ENCODE data around the gene TTC39B. TPM values are rescaled to one million over a fixed set of nuclear protein-coding genes. Genes with fewer than 3 reads are reported as not detected.
"Not testable (repeated sequence)": the region's sequence is repeated elsewhere in the genome, so short reads cannot be mapped to it uniquely, and the experiment has no call there.

The TTC39B gene
- total RNA-seq, 1 donor from 2014 or later: 7.0 TPM

- H3K36me3 Mint-ChIP-seq (ENCODE audit: low read depth, unreplicated experiment); H3K9me3 ChIP-seq (ENCODE audit: insufficient read depth, low read depth, low read length); H3K27me3 ChIP-seq (ENCODE audit: insufficient read depth, low read length); H3K79me2 ChIP-seq (ENCODE audit: insufficient read depth, low read length); H2AFZ ChIP-seq (ENCODE audit: low read depth, low read length); FAIRE-seq; H3K27ac ChIP-seq (ENCODE audit: low read depth, low read length); H3K4me2 ChIP-seq (ENCODE audit: low read length); H3K27me3 Mint-ChIP-seq (ENCODE audit: low read depth, unreplicated experiment); H3K4me1 Mint-ChIP-seq (ENCODE audit: low read depth, unreplicated experiment); DNase-seq (ENCODE audit: low read depth); H3K9me3 Mint-ChIP-seq (ENCODE audit: unreplicated experiment); H3K9ac ChIP-seq (ENCODE audit: low read length); H3K27ac Mint-ChIP-seq (ENCODE audit: unreplicated experiment); H3K4me3 ChIP-seq (ENCODE audit: insufficient read depth, low read depth, low read length); H4K20me1 ChIP-seq (ENCODE audit: insufficient read depth, low read length); H3K36me3 ChIP-seq (ENCODE audit: insufficient read depth, low read length); H3K4me1 ChIP-seq (ENCODE audit: insufficient read depth, low read length); H3K4me3 Mint-ChIP-seq (ENCODE audit: unreplicated experiment): not testable (repeated sequence)
Observed at GRCh38 chr9:15319661-15320060, 12.6 kb upstream of the TTC39B start.

DNA sequence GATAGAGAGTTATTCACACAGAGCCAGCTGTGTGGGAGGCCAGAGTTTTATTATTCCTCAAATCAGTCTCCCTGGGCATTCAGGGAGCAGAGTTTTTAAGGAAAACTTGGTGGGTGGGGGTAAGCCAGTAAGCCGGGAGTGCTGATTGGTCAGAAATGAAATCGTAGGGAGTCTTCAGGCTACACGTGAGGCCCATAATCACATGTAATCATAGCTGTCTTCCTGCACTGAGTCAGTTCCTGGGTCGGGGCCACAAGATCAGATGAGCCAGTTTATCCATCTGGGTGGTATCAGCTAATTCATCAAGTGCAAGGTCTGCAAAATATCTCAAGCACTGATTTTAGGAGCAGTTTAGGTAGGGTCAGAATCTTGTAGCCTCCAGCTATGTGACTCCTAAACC lies 10.8 kb upstream of the TTC39B start:
- H3K9ac ChIP-seq (ENCODE audit: low read length): no peak overlapping the region
- peaks cover 5% of the 10 kb centered on the region for H3K9me3 Mint-ChIP-seq (ENCODE audit: unreplicated experiment)
- H3K4me1 Mint-ChIP-seq (ENCODE audit: low read depth, unreplicated experiment): peaks cover 6% of the 10 kb centered on the region
- H3K27ac Mint-ChIP-seq (ENCODE audit: unreplicated experiment): no peak overlapping the region
- DNase-seq (ENCODE audit: low read depth): peak; percentile 19
- H3K27me3 Mint-ChIP-seq (ENCODE audit: low read depth, unreplicated experiment): peaks cover 2% of the 10 kb centered on the region
- TF ChIP-seq EZH2 (IDR thresholded peaks at IDR 0.05; ENCODE audit: insufficient read depth, low read length): no peak
- TF ChIP-seq, protein P1, sequence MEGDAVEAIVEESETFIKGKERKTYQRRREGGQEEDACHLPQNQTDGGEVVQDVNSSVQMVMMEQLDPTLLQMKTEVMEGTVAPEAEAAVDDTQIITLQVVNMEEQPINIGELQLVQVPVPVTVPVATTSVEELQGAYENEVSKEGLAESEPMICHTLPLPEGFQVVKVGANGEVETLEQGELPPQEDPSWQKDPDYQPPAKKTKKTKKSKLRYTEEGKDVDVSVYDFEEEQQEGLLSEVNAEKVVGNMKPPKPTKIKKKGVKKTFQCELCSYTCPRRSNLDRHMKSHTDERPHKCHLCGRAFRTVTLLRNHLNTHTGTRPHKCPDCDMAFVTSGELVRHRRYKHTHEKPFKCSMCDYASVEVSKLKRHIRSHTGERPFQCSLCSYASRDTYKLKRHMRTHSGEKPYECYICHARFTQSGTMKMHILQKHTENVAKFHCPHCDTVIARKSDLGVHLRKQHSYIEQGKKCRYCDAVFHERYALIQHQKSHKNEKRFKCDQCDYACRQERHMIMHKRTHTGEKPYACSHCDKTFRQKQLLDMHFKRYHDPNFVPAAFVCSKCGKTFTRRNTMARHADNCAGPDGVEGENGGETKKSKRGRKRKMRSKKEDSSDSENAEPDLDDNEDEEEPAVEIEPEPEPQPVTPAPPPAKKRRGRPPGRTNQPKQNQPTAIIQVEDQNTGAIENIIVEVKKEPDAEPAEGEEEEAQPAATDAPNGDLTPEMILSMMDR (IDR thresholded peaks at IDR 0.05; ENCODE audit: insufficient read depth, low read depth, low read length): no peak
- no peaks in the 10 kb centered on the region for H3K4me1 ChIP-seq (ENCODE audit: insufficient read depth, low read length)
- no peak overlapping the region for H3K4me2 ChIP-seq (ENCODE audit: low read length)
- no peak overlapping the region for H3K4me3 ChIP-seq (ENCODE audit: insufficient read depth, low read depth, low read length)
- H3K36me3 ChIP-seq (ENCODE audit: insufficient read depth, low read length): no peaks in the 10 kb centered on the region
- no peak overlapping the region for H2AFZ ChIP-seq (ENCODE audit: low read depth, low read length)
- no peak for FAIRE-seq
- H3K27ac ChIP-seq (ENCODE audit: low read depth, low read length): no peak overlapping the region
- no peak overlapping the region for H3K4me3 Mint-ChIP-seq (ENCODE audit: unreplicated experiment)
- H3K9me3 ChIP-seq (ENCODE audit: insufficient read depth, low read depth, low read length): no peaks in the 10 kb centered on the region
- H3K27me3 ChIP-seq (ENCODE audit: insufficient read depth, low read length): no peaks in the 10 kb centered on the region
- H4K20me1 ChIP-seq (ENCODE audit: insufficient read depth, low read length): no peaks in the 10 kb centered on the region
- no peaks in the 10 kb centered on the region for H3K79me2 ChIP-seq (ENCODE audit: insufficient read depth, low read length)
- H3K36me3 Mint-ChIP-seq (ENCODE audit: low read depth, unreplicated experiment): no peaks in the 10 kb centered on the region

DNA sequence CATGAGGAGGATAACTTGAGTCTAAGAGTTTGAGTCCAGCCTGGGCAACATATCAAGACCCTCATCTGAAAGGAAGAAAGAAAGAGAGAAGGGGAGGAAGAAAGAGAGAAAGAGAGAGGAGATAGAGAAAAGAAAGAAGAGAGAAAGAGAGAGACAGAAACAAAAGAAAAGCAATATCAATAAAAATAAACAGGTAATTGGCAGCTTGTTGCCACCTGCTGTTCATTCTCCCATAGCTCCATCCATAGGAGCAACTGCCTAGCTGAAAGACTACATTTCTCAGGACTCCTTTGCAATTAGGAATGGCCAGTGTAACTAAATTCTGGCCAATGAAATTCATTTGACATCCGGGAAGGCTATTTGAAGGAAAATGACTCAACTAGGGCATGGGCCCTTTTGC lies 4.6 kb upstream of the TTC39B start:
- no peak overlapping the region for H3K27ac ChIP-seq (ENCODE audit: low read depth, low read length)
- FAIRE-seq: no peak
- peaks cover 8% of the 10 kb centered on the region for H3K4me1 Mint-ChIP-seq (ENCODE audit: low read depth, unreplicated experiment)

More for the DNA sequence above, 4.6 kb upstream of the TTC39B start:
- no peaks in the 10 kb centered on the region for H3K9me3 ChIP-seq (ENCODE audit: insufficient read depth, low read depth, low read length)
- no peak for DNase-seq (ENCODE audit: low read depth)
- no peak overlapping the region for H3K4me2 ChIP-seq (ENCODE audit: low read length)
- no peak overlapping the region for H3K4me3 ChIP-seq (ENCODE audit: insufficient read depth, low read depth, low read length)
- peaks cover 5% of the 10 kb centered on the region for H3K9me3 Mint-ChIP-seq (ENCODE audit: unreplicated experiment)
- peaks cover 12% of the 10 kb centered on the region for H3K4me1 ChIP-seq (ENCODE audit: insufficient read depth, low read length)
- no peaks in the 10 kb centered on the region for H3K79me2 ChIP-seq (ENCODE audit: insufficient read depth, low read length)
- H3K36me3 ChIP-seq (ENCODE audit: insufficient read depth, low read length): no peaks in the 10 kb centered on the region
- H3K36me3 Mint-ChIP-seq (ENCODE audit: low read depth, unreplicated experiment): no peaks in the 10 kb centered on the region
- no peak overlapping the region for H2AFZ ChIP-seq (ENCODE audit: low read depth, low read length)
- no peak for TF ChIP-seq EZH2 (IDR thresholded peaks at IDR 0.05; ENCODE audit: insufficient read depth, low read length)
- TF ChIP-seq, protein P1 (IDR thresholded peaks at IDR 0.05; ENCODE audit: insufficient read depth, low read depth, low read length): no peak
- no peak overlapping the region for H3K4me3 Mint-ChIP-seq (ENCODE audit: unreplicated experiment)
- no peaks in the 10 kb centered on the region for H4K20me1 ChIP-seq (ENCODE audit: insufficient read depth, low read length)
- H3K27ac Mint-ChIP-seq (ENCODE audit: unreplicated experiment): no peak overlapping the region
- peaks cover 2% of the 10 kb centered on the region for H3K27me3 Mint-ChIP-seq (ENCODE audit: low read depth, unreplicated experiment)
- H3K27me3 ChIP-seq (ENCODE audit: insufficient read depth, low read length): no peaks in the 10 kb centered on the region
- no peak overlapping the region for H3K9ac ChIP-seq (ENCODE audit: low read length)
